AML-193 (cell line): Measurements from ENCODE around the gene MYH7.
A peak's percentile ranks its signal among the peaks of the same experiment; 100 is the strongest.

Source experiments
- DNase-seq, 2 experiments: peaks; one replicate each; lab custom pipeline; 2025; lab: John Stamatoyannopoulos, UW

The MYH7 gene

GRCh38 chr14:23435543-23436326 is at the start of gene MYH7:
Gene MYH7, minus strand, starts transcription at chr14:23435660. Its CDS starts 1,928 bp downstream, at chr14:23433732.
- DNase-seq = no peak

GRCh38 chr14:23483236-23483854 is 47.9 kb upstream of the MYH7 start:
- DNase-seq = peak in 1 of 2 experiments; percentile 5

- no peak for DNase-seq
Observed at GRCh38 chr14:23482823-23483148, 47.3 kb upstream of the MYH7 start.

GRCh38 chr14:23481979-23482822 is 46.7 kb upstream of the MYH7 start:
- no peak for DNase-seq

- DNase-seq = no peak
Observed at GRCh38 chr14:23481362-23481970, 46.0 kb upstream of the MYH7 start.

- DNase-seq = peak; percentile 67 to 68
Observed at GRCh38 chr14:23478109-23478759, 42.8 kb upstream of the MYH7 start.

GRCh38 chr14:23470947-23471346 is 35.5 kb upstream of the MYH7 start:
- DNase-seq = no peak

GRCh38 chr14:23469906-23470403 is 34.5 kb upstream of the MYH7 start:
- no peak for DNase-seq

GRCh38 chr14:23469127-23469905 is 33.9 kb upstream of the MYH7 start, which contains the start of gene NGDN:
Gene NGDN, plus strand, starts transcription at chr14:23469703. Its CDS starts 13 bp downstream, at chr14:23469716.
- DNase-seq = peak; percentile 97 to 98

GRCh38 chr14:23468704-23469126 is 33.3 kb upstream of the MYH7 start:
- DNase-seq = no peak

- no peak for DNase-seq
Observed at GRCh38 chr14:23465261-23465660, 29.8 kb upstream of the MYH7 start.

- DNase-seq = no peak
Observed at GRCh38 chr14:23464700-23465099, 29.2 kb upstream of the MYH7 start.

GRCh38 chr14:23460960-23461359 is 25.5 kb upstream of the MYH7 start:
- no peak for DNase-seq

- DNase-seq = no peak
Observed at GRCh38 chr14:23457587-23458445, 22.4 kb upstream of the MYH7 start.

GRCh38 chr14:23456883-23457586 is 21.6 kb upstream of the MYH7 start:
- DNase-seq = peak in 1 of 2 experiments; percentile 21

GRCh38 chr14:23454445-23454856 is 19.0 kb upstream of the MYH7 start:
- no peak for DNase-seq

GRCh38 chr14:23452237-23452636 is 16.8 kb upstream of the MYH7 start:
- no peak for DNase-seq

- no peak for DNase-seq
Observed at GRCh38 chr14:23450379-23450778, 14.9 kb upstream of the MYH7 start.

- no peak for DNase-seq
Observed at GRCh38 chr14:23449314-23449713, 13.9 kb upstream of the MYH7 start.
